Stimulated activated CD4-positive, alpha-beta T cell treated with anti-CD3 and anti-CD28 coated beads, Interleukin-2, amount 100 ng/mL, for 48 hours (primary cell): Measurements from ENCODE around the gene NRXN3.
"Not testable (repeated sequence)": the region's sequence is repeated elsewhere in the genome, so short reads cannot be mapped to it uniquely, and the experiment has no call there.

ENCODE experiments used
- DNase-seq, 2 donors: peaks; one replicate each; pipeline ENCODE4 v3.0.0-alpha.2; 2020

NRXN3 gene

GRCh38 chr14:79098324-79098723 lies 928.2 kb downstream of the NRXN3 start:
- DNase-seq: no peak

- DNase-seq: no peak
Observed at GRCh38 chr14:79100578-79100977, 930.4 kb downstream of the NRXN3 start.

- DNase-seq: no peak
Observed at GRCh38 chr14:79101388-79101787, 931.2 kb downstream of the NRXN3 start.

GRCh38 chr14:79103764-79104163 lies 933.6 kb downstream of the NRXN3 start:
- DNase-seq: no peak

GRCh38 chr14:79110564-79110963 lies 940.4 kb downstream of the NRXN3 start:
- DNase-seq: not testable (repeated sequence)

- no peak for DNase-seq
Observed at GRCh38 chr14:79111987-79112501, 941.9 kb downstream of the NRXN3 start.

GRCh38 chr14:79117561-79117960 lies 947.4 kb downstream of the NRXN3 start:
- DNase-seq: no peak

- DNase-seq: no peak
Observed at GRCh38 chr14:79118291-79118690, 948.1 kb downstream of the NRXN3 start.

- no peak for DNase-seq
Observed at GRCh38 chr14:79134361-79134760, 964.2 kb downstream of the NRXN3 start.

- no peak for DNase-seq
Observed at GRCh38 chr14:79136071-79137044, 966.2 kb downstream of the NRXN3 start.

- DNase-seq: no peak
Observed at GRCh38 chr14:79137045-79137430, 966.9 kb downstream of the NRXN3 start.

- DNase-seq: no peak
Observed at GRCh38 chr14:79137836-79138235, 967.7 kb downstream of the NRXN3 start.

GRCh38 chr14:79144896-79145295 lies 974.7 kb downstream of the NRXN3 start:
- no peak for DNase-seq

GRCh38 chr14:79150226-79150625 lies 980.1 kb downstream of the NRXN3 start:
- no peak for DNase-seq

- DNase-seq: no peak
Observed at GRCh38 chr14:79157369-79157768, 987.2 kb downstream of the NRXN3 start.

- DNase-seq: no peak
Observed at GRCh38 chr14:79161571-79161970, 991.4 kb downstream of the NRXN3 start.

- no peak for DNase-seq
Observed at GRCh38 chr14:79162833-79163232, 992.7 kb downstream of the NRXN3 start.

- no peak for DNase-seq
Observed at GRCh38 chr14:79165471-79166090, 995.4 kb downstream of the NRXN3 start.

- no peak for DNase-seq
Observed at GRCh38 chr14:79166171-79166570, 996.0 kb downstream of the NRXN3 start.

GRCh38 chr14:79167957-79168356 lies 997.8 kb downstream of the NRXN3 start:
- DNase-seq: no peak

GRCh38 chr14:79175671-79176070 lies 1005.5 kb downstream of the NRXN3 start:
- DNase-seq: no peak

GRCh38 chr14:79177106-79177505 lies 1006.9 kb downstream of the NRXN3 start:
- no peak for DNase-seq

- no peak for DNase-seq
Observed at GRCh38 chr14:79178719-79179118, 1008.5 kb downstream of the NRXN3 start.

- DNase-seq: no peak
Observed at GRCh38 chr14:79179985-79180384, 1009.8 kb downstream of the NRXN3 start.
